ENCODE results near the gene GALM.
"Not testable (repeated sequence)": the region's sequence is repeated elsewhere in the genome, so short reads cannot be mapped to it uniquely, and the experiment has no call there.

GALM gene

GRCh38 chr2:38650717-38651116, 15.2 kb upstream of the GALM start:
- DNase-seq: no peak

GRCh38 chr2:38652431-38653273, 13.3 kb upstream of the GALM start:
- DNase-seq: no peak

DNA sequence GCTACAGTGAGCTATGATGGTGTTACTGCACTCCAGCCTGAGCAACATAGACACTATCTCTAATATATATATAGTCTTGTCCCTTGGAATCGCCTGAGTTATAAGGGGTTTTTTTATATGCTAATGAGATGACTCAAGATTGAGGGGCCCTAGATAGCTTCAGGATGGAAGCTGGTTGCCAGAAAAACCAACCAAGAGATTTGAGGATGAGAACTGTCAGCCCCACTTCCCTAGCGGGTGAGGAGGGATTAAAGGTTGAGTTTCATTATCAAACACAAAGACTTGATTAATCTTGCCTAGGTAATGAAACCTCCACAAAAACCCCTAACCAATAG, 12.6 kb upstream of the GALM start:
- DNase-seq: no peak

DNA sequence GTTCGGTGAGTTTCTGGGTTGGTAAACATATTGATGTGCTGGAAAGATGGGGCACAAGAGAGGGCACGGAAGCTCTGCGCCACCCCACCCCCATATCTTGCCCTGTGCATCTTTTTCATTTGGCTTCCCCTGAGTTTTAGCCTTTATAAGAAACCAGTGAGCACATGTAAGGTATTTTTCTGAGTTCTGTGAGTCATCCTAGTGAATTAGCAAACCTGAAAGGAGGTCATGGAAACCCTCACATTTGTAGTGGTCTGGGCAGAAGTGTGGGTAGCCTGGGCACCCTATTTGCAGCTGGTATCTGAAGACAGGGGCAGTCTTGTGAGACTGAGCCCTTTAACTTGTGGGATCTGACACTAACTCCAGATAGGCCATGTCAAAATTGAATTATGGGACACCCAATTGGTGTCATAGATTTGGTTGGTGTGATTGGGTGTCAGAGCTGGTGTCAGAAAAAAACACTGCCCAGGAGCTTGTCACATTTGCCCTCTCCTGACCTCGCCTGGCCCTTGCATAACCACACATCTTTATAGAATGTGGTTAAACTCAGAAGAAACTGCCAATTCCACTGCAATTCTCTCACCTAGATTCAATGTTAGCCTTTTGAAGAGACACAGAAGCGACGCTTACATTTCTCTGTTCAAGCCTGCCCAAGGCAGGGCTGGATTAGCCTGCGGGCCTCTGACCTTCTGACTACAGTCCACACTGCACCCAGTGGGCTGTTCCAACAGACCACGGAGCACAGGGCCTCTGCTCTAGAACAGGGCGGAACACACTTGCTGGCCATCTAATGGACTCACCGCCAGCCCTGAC, 12.0 kb upstream of the GALM start:
- DNase-seq: no peak

GRCh38 chr2:38654528-38655381, 11.2 kb upstream of the GALM start:
- DNase-seq: no peak

DNA sequence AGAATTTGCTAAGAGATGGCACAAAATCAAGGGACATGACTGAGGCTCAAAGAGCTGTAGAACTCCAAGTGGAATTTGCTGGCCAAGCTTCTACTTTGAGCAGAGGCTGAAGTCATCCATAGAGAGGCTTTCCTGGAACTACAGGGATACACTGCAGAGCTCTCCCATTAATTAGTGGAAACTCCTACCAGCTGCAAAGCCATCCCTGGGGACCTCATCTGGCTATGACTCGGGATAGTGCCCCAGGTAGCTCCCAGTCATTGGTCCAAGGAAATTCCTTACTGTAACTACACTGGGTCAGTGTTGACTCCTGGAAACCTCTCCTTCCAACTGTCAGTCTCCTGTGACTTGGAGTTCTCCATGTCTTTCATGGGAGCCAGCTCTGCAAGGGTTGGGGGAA, 10.5 kb upstream of the GALM start:
- no peak for DNase-seq

- DNase-seq: no peak
These were observed 8.9 kb upstream of the GALM start for GRCh38 chr2:38656866-38657480.

DNA sequence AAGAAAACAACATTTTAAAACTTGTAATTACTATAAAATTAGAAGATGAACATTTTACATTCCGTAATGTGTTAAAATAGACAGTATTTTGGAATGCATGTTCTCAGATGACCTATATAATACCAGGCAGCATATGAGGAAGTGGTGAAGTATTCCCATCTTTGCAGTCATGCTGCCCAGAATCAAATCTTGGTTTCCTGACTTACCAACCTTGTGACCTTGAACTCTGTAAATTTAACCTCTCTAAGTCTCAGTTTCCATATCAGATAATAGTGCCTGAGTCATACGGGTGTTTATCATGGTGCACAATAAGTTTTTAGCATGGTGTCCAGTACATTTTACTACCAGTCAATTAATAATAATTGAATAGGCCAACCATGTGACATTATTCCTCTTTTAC, 7.3 kb upstream of the GALM start:
- DNase-seq: no peak

- no peak for DNase-seq
These were observed 6.8 kb upstream of the GALM start for GRCh38 chr2:38659115-38659514.

- no peak for DNase-seq
These were observed 5.6 kb upstream of the GALM start for GRCh38 chr2:38660282-38660681.

- no peak for DNase-seq
These were observed 4.6 kb upstream of the GALM start for GRCh38 chr2:38661306-38661705.

DNA sequence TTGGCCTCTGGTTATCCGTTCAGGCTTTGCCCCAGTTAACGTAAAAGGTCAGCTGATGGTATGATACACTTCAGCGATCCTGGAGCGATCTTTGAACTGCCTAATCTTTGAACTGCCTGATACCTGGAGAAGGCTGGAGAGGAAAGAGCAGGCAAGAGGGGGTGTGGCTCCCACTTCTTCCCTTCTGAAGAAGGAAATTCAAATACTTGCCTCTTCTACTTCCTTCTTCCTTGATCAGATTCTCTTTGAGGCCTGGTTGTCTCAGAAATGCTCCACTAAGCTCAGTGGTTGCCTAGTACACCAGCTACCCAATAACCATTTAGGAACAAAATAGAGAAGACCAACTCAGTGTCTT, 619 bp downstream of the GALM start:
- no peak for DNase-seq

DNA sequence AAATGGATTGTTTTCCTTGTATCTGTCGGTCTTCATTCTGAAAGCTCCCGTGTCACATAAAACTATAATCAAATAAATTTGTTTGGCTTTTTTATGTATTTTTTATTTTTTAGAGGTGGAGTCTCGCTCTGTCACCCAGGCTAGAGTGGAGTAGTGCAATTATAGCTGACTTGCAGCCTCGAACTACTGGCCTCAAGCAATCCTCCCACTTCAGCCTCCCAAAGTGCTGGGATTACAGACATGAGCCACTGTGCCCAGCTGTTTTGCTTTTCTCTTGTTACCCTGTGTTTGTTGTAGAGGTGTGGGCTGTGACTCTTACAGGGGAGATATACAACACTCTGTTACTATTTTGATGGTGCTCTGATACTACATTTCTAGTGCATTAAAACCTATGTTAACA, 2.2 kb downstream of the GALM start:
- DNase-seq: no peak

DNA sequence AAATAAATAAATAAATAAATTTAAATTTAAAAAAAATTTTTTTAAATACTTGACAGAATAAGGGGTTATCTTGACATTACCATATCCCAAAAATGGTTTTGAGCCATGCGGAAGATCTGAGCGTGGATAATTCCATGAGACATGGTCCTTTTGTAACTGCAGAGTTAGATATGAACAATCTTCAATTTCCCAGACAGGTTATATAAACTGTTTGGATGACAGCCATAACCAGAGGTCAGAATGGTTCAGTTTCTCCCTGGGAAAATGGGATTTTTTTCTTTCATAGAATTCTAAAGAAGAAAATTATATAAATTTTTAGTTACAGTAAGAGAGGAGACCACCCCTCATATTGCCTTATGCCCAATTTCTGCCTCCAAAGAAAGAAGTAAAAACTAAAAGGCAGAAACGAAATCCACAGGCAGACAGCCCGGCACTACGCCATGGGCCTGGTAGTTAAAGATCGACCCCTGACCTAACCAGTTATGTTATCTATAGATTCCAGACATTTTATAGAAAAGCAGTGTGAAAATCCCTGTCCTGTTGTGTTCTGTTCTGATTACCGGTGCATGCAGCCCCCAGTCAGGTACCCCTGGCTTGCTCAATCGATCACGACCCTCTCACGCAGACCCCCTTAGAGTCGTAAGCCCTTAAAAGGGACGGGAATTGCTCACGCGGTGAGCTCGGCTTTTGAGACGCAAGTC, 3.0 kb downstream of the GALM start:
- DNase-seq: no peak

GRCh38 chr2:38671303-38671702, 5.4 kb downstream of the GALM start:
- DNase-seq: no peak

GRCh38 chr2:38671946-38672345, 6.0 kb downstream of the GALM start:
- DNase-seq: no peak

- no peak for DNase-seq
These were observed 6.8 kb downstream of the GALM start for GRCh38 chr2:38672445-38673391.

- no peak for DNase-seq
These were observed 10.8 kb downstream of the GALM start for GRCh38 chr2:38676681-38677080.

DNA sequence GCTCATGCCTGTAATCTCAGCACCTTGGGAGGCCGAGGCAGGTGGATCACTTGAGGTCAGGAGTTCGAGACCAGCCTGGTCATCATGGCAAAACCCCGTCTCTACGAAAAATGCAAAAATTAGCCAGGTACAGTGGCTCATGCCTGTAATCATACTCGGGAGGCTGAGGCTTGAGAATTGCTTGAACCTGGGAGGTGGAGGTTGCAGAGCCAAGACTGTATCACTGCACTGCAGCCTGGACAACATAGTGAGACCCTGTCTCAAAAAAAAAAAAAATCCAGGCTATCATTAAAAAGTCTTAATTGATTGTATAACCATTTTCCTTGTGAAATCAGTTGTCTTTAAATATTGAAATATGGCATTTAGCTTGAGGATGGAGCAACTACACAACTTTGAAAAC, 15.0 kb downstream of the GALM start:
- DNase-seq: not testable (repeated sequence)

GRCh38 chr2:38682008-38682575, 16.2 kb downstream of the GALM start:
- no peak for DNase-seq

- DNase-seq: not testable (repeated sequence)
These were observed 16.7 kb downstream of the GALM start for GRCh38 chr2:38682620-38683019.

Data from NCI-H1436 treated with DMSO at 0.1 percent for 48 hours (cell line).